ENCODE measurements around the gene OR1L4.

The OR1L4 gene, protein sequence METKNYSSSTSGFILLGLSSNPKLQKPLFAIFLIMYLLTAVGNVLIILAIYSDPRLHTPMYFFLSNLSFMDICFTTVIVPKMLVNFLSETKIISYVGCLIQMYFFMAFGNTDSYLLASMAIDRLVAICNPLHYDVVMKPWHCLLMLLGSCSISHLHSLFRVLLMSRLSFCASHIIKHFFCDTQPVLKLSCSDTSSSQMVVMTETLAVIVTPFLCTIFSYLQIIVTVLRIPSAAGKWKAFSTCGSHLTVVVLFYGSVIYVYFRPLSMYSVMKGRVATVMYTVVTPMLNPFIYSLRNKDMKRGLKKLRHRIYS

GRCh38 chr9:122723690-122724089 lies at the start of gene OR1L4:
OR1L4 (plus strand) TSS chr9:122723990; CDS start chr9:122723990, 0 bp downstream.
- Mint-ChIP-seq H3K27ac (no peak within 1 kb of the TSS), H3K4me3 (no peak within 1 kb of the TSS), H3K27me3 (no peaks in the 10 kb centered on the region), H3K4me1 (no peaks in the 10 kb centered on the region), H3K36me3 (ENCODE audit: low read depth) (peaks cover 4% of the 10 kb centered on the region), H3K9me3 (peaks cover 50% of the 10 kb centered on the region)
- ATAC-seq (no peak), DNase-seq (no peak)

GRCh38 chr9:122684851-122685250 lies 38.9 kb upstream of the OR1L4 start:
- ATAC-seq, result no peak
- Mint-ChIP-seq H3K4me1 (no peaks in the 10 kb centered on the region), H3K27me3 (peaks cover 3% of the 10 kb centered on the region), H3K27ac (no peak overlapping the region), H3K9me3 (peaks cover 22% of the 10 kb centered on the region), H3K36me3 (ENCODE audit: low read depth) (no peaks in the 10 kb centered on the region), H3K4me3 (no peak overlapping the region)
- no peak for DNase-seq

DNA sequence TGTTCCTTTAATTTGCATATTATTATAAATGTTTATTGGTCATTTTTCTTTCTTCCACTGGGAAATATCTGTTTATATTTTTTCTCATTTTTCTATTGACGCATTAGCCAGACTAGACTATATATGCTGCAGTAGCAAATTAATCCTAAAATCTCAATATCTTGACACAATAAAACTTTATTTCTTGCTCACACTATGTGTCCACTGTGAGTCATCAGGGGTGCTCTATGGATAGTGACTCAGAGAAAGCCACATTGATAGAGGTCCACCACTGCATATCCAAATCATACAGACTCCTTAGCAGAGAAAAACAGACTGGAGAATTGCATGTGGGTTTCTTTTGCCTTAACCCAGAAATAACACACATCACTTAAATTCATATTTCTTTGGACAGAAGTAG lies 28.1 kb upstream of the OR1L4 start:
- ATAC-seq, result no peak
- Mint-ChIP-seq H3K4me1 (no peaks in the 10 kb centered on the region), H3K27ac (no peak overlapping the region)

DNA sequence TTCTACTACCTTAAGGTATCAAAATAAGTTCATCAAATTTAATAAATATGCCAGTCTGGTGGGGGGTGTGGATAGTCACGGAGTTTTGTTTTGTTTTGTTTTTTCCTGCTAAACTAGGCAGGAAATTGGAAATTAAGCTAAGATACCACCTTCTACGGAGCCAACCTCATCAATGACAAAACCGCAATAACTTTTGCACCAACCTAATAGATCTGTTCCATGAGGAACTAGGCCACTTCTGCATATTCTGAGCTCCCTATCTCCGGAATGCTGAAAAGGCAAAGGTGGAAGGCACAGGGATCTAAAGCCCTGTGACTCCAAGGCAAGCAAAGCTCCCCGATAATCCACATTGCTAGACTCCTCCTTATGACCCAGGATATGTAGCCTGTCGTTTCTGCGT lies 5.8 kb upstream of the OR1L4 start:
- Mint-ChIP-seq H3K27me3 (no peaks in the 10 kb centered on the region), H3K9me3 (peaks cover 33% of the 10 kb centered on the region), H3K4me3 (no peak overlapping the region), H3K27ac (no peak overlapping the region), H3K36me3 (ENCODE audit: low read depth) (no peaks in the 10 kb centered on the region), H3K4me1 (no peaks in the 10 kb centered on the region)
- ATAC-seq (no peak), DNase-seq (no peak)

More for the DNA sequence above, 28.1 kb upstream of the OR1L4 start:
- Mint-ChIP-seq H3K9me3 (peaks cover 20% of the 10 kb centered on the region), H3K4me3 (no peak overlapping the region), H3K36me3 (ENCODE audit: low read depth) (no peaks in the 10 kb centered on the region), H3K27me3 (peaks cover 2% of the 10 kb centered on the region)
- no peak for DNase-seq

- peaks cover 42% of the 10 kb centered on the region for H3K9me3 Mint-ChIP-seq
- no peaks in the 10 kb centered on the region for H3K4me1 Mint-ChIP-seq
- no peak overlapping the region for H3K4me3 Mint-ChIP-seq
- H3K27ac Mint-ChIP-seq, result no peak overlapping the region
- peaks cover 2% of the 10 kb centered on the region for H3K36me3 Mint-ChIP-seq (ENCODE audit: low read depth)
- no peaks in the 10 kb centered on the region for H3K27me3 Mint-ChIP-seq
- no peak for DNase-seq
- ATAC-seq, result no peak
Observed at GRCh38 chr9:122719218-122719617, 4.6 kb upstream of the OR1L4 start.

DNA sequence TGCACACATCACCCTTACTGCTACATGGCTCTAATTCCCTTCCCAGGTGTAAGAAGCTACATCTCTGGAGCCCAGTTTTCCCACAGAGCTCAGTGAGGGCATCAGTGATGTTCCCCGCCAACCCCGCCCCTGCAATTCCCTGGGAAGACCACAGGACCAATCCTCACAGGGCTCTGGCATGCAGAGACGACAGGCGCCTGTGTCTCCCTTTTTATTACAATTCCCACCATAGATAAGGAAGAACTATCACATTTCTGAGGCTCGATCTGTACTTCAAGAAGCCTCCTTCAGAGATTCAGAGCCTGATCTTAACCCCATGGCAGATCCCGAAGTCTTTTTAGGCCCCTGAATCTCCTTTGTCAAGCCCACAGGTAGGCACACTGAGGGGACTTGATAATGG lies 18.2 kb downstream of the OR1L4 start, which contains the start of gene OR1L6:
Gene OR1L6, plus strand, starts transcription at position 301 of the 400 bp plus-strand sequence. CDS start 7,545 bp downstream, outside the sequence.
- Mint-ChIP-seq H3K27ac (no peak within 1 kb of the TSS), H3K9me3 (peaks cover 19% of the 10 kb centered on the region), H3K4me3 (no peak within 1 kb of the TSS), H3K36me3 (ENCODE audit: low read depth) (peaks cover 2% of the 10 kb centered on the region), H3K27me3 (no peaks in the 10 kb centered on the region), H3K4me1 (no peaks in the 10 kb centered on the region)
- ATAC-seq, result no peak
- no peak for DNase-seq

DNA sequence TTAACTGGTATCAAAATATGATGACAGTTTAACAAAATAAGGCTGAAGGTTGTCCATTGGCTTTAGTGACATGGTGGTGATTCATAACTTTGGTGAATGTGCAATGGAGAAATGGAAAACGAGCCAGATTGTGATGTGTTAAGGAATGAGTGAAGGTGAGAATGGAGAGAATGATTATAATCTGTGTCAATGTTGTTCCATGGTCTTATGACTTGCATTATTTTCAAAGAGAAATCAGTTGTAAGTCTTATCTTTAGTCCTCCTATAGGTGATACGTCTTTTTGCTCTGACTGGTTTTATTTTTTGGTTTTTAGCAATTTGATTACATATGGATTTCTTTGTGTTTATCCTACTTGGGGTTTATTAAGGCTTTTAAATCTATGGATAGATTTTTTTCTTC lies 31.0 kb downstream of the OR1L4 start:
- DNase-seq (no peak), ATAC-seq (no peak)
- H3K36me3 Mint-ChIP-seq (ENCODE audit: low read depth), result peaks cover 2% of the 10 kb centered on the region
- H3K27ac Mint-ChIP-seq, result no peak overlapping the region
- peaks cover 5% of the 10 kb centered on the region for H3K27me3 Mint-ChIP-seq
- H3K4me3 Mint-ChIP-seq, result no peak overlapping the region
- H3K9me3 Mint-ChIP-seq, result peaks cover 43% of the 10 kb centered on the region
- no peaks in the 10 kb centered on the region for H3K4me1 Mint-ChIP-seq

DNA sequence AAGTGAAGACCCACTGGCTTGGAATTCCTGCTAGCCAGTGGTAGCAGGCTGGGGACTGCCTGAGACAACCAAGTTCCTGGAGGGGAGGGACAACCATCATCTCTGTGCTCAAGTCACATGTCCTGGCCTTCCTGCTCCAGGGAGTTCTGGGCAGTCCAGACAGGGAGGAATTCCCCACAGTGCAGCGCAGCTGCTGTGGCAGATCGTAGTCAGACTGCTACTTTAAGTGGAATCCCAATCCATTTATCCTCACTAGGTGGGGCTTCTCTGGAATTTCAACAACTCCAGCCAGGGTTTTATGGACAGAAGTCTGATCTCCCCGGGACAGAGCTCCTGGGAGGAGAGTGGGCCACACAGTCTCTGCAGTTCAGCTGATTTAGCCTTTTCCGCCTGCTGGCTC lies 44.0 kb downstream of the OR1L4 start:
- Mint-ChIP-seq H3K27me3 (peaks cover 2% of the 10 kb centered on the region), H3K27ac (no peak overlapping the region), H3K36me3 (ENCODE audit: low read depth) (peaks cover 6% of the 10 kb centered on the region), H3K4me3 (no peak overlapping the region), H3K9me3 (peaks cover 49% of the 10 kb centered on the region), H3K4me1 (no peaks in the 10 kb centered on the region)
- ATAC-seq (no peak), DNase-seq (no peak)
